H54 (cell line): ENCODE data around the gene UBC.

ENCODE experiments used
- DNase-seq: peaks from one replicate; pipeline ENCODE4 v3.0.0; 2011; ENCODE audit warnings: low spot score, mixed read lengths; ENCODE audit not compliant: insufficient read length
- FAIRE-seq: peaks from 3 replicates; lab custom pipeline; 2011; peaks lifted over from hg19 to GRCh38; lab: Jason Lieb, UNC
- POLR2A ChIP-seq: IDR thresholded peaks from 2 replicates; pipeline ENCODE4 v1.6.1; 2011; ENCODE audit warnings: low read depth, mild to moderate bottlenecking, low read length

The UBC gene

GRCh38 chr12:124877423-124877822 lies 37.0 kb downstream of the UBC start:
- DNase-seq (no peak), FAIRE-seq (no peak)
- TF ChIP-seq POLR2A, result no peak

DNA sequence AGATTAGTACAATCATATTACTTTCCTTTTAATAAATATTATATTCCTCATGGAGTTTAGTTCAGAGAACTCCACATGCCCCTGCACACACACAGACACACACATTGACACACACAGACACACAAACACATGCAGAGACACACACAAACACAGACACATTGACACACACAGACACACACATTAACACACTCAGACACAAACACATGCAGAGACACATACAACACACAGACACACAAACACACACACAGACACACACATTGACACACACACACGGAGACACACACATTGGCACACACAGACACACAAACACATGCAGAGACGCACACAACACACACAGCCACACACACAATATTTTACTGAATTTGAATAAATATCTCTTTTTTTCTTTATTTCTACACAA lies 38.3 kb downstream of the UBC start:
- DNase-seq, result no peak
- no peak for FAIRE-seq
- no peak for TF ChIP-seq POLR2A

GRCh38 chr12:124875803-124876132 lies 38.7 kb downstream of the UBC start:
- no peak for FAIRE-seq
- DNase-seq, result no peak
- TF ChIP-seq POLR2A, result no peak

- FAIRE-seq, result no peak
- TF ChIP-seq POLR2A, result no peak
- no peak for DNase-seq
Observed at GRCh38 chr12:124874988-124875802, 39.3 kb downstream of the UBC start.

GRCh38 chr12:124874188-124874587 lies 40.3 kb downstream of the UBC start:
- DNase-seq (no peak), FAIRE-seq (no peak)
- TF ChIP-seq POLR2A, result no peak

- no peak for TF ChIP-seq POLR2A
- FAIRE-seq (no peak), DNase-seq (no peak)
Observed at GRCh38 chr12:124872068-124872719, 42.3 kb downstream of the UBC start.

GRCh38 chr12:124871297-124871696 lies 43.2 kb downstream of the UBC start:
- DNase-seq (no peak), FAIRE-seq (no peak)
- no peak for TF ChIP-seq POLR2A

DNA sequence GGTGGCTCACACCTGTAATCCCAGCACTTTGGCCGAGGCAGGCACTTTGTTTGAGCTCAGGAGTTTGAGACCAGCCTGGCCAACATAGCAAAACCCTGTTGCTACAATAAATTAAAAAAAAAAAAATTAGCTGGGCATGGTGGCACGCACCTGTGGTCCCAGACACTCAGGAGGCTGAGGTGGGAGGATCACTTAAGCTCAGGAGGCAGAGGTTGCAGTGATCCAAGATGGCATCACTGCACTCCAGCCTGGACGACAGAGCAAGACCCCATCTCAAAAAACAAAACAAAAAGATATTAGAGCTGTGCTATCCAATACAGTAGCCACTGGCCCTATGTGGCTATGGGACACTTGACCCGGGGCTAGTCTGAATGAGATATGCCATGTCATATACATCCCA lies 43.9 kb downstream of the UBC start:
- DNase-seq (no peak), FAIRE-seq (no peak)
- TF ChIP-seq POLR2A, result no peak

DNA sequence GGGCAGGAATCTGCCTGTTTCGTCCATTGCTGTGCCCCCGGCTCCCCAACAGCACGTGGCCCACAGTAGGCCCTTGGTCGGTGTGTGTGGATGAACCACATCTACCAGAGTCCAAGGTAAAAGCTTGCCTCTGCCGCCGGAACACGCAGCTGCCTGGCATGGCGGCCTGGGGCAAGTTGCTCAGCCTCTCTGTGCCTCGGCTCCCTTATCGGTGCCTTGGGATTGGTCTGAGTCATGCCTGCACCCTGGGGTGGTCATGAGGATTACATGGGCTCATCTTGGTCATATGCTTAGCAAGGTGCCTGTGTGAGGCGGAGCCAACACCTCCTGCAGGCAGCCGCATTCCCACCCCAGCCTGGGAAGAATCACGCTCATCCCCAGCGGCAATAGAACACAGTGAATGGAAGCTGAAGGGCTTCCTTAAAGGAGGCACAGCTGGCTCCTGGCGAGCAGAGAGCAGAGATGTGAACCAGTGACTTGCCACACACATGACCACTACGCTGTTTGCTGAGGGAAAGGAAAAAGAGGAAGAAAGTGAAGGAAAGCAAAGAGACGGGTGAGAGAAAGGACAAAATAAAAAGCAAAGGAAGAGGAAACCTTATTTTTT lies 45.3 kb downstream of the UBC start:
- DNase-seq, result no peak
- no peak for TF ChIP-seq POLR2A
- FAIRE-seq, result no peak

- DNase-seq (no peak), FAIRE-seq (no peak)
- no peak for TF ChIP-seq POLR2A
Observed at GRCh38 chr12:124868252-124869058, 46.0 kb downstream of the UBC start.

DNA sequence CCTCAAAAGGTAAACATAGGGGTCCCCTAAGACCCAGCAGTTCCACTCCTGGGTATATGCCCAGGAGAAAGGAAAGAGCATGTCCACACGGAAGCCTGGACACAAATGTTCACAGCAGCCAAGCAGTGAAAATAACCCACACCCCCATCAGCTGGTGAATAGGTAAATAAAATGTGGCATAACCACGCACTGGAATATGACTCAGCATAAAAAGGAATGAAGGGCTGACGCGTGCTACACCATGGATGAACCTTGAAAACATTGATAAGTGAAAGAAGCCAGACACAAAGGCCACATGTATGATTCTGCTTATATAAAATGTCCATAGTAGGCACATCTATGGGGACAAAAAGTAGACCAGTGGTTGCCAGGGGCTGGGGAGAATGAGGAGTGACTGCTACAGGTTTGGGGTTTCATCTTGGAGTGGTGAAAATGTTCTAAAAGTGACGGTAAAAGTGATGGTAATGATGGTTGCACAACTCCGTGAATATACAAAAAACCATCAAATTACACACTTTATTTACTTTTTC lies 47.0 kb downstream of the UBC start:
- TF ChIP-seq POLR2A, result no peak
- FAIRE-seq (no peak), DNase-seq (no peak)

DNA sequence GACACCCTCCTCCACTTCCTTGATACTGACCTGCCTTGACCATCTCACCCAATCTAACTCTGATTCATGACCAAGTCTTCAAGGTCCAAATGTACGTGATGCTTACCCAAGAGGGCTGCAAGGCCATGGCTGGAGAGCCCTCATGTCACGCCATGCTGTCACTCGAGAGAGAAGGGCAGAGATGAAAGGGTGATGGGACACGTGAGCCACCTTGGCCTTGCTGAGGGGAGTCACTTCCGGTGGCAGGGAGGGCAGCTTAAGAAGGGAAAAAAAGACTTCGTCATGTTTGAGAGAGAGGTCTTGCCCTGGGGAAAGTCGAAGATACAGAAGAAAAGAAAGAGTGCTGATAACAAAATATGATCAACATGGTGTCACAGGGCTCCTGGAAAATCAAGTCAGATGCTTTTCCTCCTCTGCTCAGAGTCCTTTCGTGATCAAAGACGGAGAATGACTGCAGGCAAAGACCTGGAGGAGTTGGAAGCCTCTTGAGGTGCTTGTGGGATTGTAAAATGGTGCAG lies 47.5 kb downstream of the UBC start:
- TF ChIP-seq POLR2A, result no peak
- DNase-seq, result no peak
- no peak for FAIRE-seq

GRCh38 chr12:124866195-124866882 lies 48.1 kb downstream of the UBC start:
- no peak for TF ChIP-seq POLR2A
- FAIRE-seq, result no peak

More at GRCh38 chr12:124866195-124866882, 48.1 kb downstream of the UBC start:
- no peak for DNase-seq
